PC-3 (cell line): ENCODE data around the gene GATA6. TPM values are rescaled to one million over a fixed set of nuclear protein-coding genes. Genes with fewer than 3 reads are reported as not detected.

Experiments
- ATAC-seq: fragments of 200-7000 bp; cut with Tn5 transposase; 2 replicates; pipeline ENCODE4 v1.9.1; 2020; ENCODE audit warnings: mild to moderate bottlenecking, moderate library complexity
- BruUV-seq: library from RNA; stranded (reverse); fragments of 400-500 nt; replicated peaks from 2 replicates; lab custom pipeline; 2021; lab: Mats Ljungman, UMichigan
- CTCF ChIA-PET: fragments of 300-600 bp; sonication (Branson Sonifier 250); formaldehyde crosslinking; loops from one replicate; lab custom pipeline; 2022; ENCODE audit warnings: antibody characterized with exemption; lab: Charles Lee
- POLR2A ChIA-PET: fragments of 300-600 bp; sonication (Branson Sonifier 250); formaldehyde crosslinking; loops from one replicate; lab custom pipeline; 2022; ENCODE audit warnings: antibody characterized with exemption; ENCODE audit not compliant: unreplicated experiment; lab: Charles Lee
- DNase-seq: peaks from one replicate; pipeline ENCODE4 v3.0.0-alpha.2; 2015
- H2AFZ ChIP-seq: fragments of 300-600 bp; sonication (generic); 2 replicates; pipeline ENCODE4 v1.6.0; 2016; ENCODE audit warnings: antibody characterized with exemption, low read length
- H3F3A ChIP-seq: fragments of 300-600 bp; sonication (generic); one replicate; pipeline ENCODE4 v1.6.0; 2017; ENCODE audit warnings: antibody characterized with exemption, low read length, control low read depth, mild to moderate bottlenecking; ENCODE audit not compliant: unreplicated experiment
- H3K27ac ChIP-seq: fragments of 300-600 bp; sonication (generic); 2 replicates; pipeline ENCODE4 v1.5.1; 2016; ENCODE audit warnings: mild to moderate bottlenecking, low read length
- H3K27me3 ChIP-seq: fragments of 300-600 bp; sonication (generic); 2 replicates; pipeline ENCODE4 v1.6.1; 2016; ENCODE audit warnings: low read length, mixed read lengths
- H3K36me3 ChIP-seq: fragments of 300-600 bp; sonication (generic); 2 replicates; pipeline ENCODE4 v1.6.1; 2016; ENCODE audit warnings: low read depth, mixed run types, low read length, mixed read lengths
- H3K4me1 ChIP-seq: fragments of 300-600 bp; sonication (generic); 2 replicates; pipeline ENCODE4 v1.5.1; 2016; ENCODE audit warnings: low read length; ENCODE audit not compliant: insufficient read depth
- H3K4me2 ChIP-seq: fragments of 300-600 bp; sonication (generic); 2 replicates; pipeline ENCODE4 v1.6.0; 2016; ENCODE audit warnings: low read length
- H3K4me3 ChIP-seq: fragments of 300-600 bp; sonication (generic); 2 replicates; pipeline ENCODE4 v1.5.1; 2016; ENCODE audit warnings: mild to moderate bottlenecking, low read length, mixed read lengths
- H3K79me2 ChIP-seq: fragments of 300-600 bp; sonication (generic); 2 replicates; pipeline ENCODE4 v1.6.1; 2017; ENCODE audit warnings: low read length, mixed read lengths
- H3K9ac ChIP-seq: fragments of 300-600 bp; sonication (generic); 2 replicates; pipeline ENCODE4 v1.6.0; 2016; ENCODE audit warnings: mild to moderate bottlenecking, low read length
- H3K9me2 ChIP-seq: fragments of 300-600 bp; sonication (generic); replicated peaks from 2 replicates; pipeline ENCODE4 v1.6.1; 2016; ENCODE audit warnings: mixed run types, low read length, mixed read lengths
- H3K9me3 ChIP-seq: fragments of 300-600 bp; sonication (generic); 2 replicates; pipeline ENCODE4 v1.6.1; 2016; ENCODE audit warnings: low read length, mixed read lengths
- H4K20me1 ChIP-seq: fragments of 300-600 bp; sonication (generic); 2 replicates; pipeline ENCODE4 v1.6.1; 2016; ENCODE audit warnings: low read length, mixed read lengths
- EZH2 ChIP-seq: fragments of 300-600 bp; sonication (generic); IDR thresholded peaks from one replicate; pipeline ENCODE4 v1.6.1; 2017; ENCODE audit warnings: antibody characterized with exemption, mild to moderate bottlenecking, low read length; ENCODE audit not compliant: unreplicated experiment
- EZH2phosphoT487 ChIP-seq: fragments of 300-600 bp; sonication (generic); IDR thresholded peaks from 2 replicates; pipeline ENCODE4 v1.6.1; 2018; ENCODE audit warnings: mild to moderate bottlenecking, antibody characterized with exemption, low read length, borderline replicate concordance
- intact Hi-C: fragments of 100-400 bp; cut with micrococcal nuclease; formaldehyde crosslinking; loops from 2 replicates; pipeline ENCODE4 v1.9.0; 2023
- total RNA-seq: library from RNA; depleted of rRNA; stranded (reverse); fragments of >200 nt; gene quantifications from 2 replicates; pipeline ENCODE4 v1.2.3, GENCODE V29; 2014
- TF ChIP-seq, protein P1 (sequence below): fragments of 300-600 bp; sonication (generic); conservative IDR thresholded peaks from 2 replicates; pipeline ENCODE4 v1.5.1; 2017; ENCODE audit warnings: antibody characterized with exemption, low read depth, mild to moderate bottlenecking, low read length

The GATA6 gene
- total RNA-seq, 1 experiment from 2014 or later = 19.4 TPM

DNA sequence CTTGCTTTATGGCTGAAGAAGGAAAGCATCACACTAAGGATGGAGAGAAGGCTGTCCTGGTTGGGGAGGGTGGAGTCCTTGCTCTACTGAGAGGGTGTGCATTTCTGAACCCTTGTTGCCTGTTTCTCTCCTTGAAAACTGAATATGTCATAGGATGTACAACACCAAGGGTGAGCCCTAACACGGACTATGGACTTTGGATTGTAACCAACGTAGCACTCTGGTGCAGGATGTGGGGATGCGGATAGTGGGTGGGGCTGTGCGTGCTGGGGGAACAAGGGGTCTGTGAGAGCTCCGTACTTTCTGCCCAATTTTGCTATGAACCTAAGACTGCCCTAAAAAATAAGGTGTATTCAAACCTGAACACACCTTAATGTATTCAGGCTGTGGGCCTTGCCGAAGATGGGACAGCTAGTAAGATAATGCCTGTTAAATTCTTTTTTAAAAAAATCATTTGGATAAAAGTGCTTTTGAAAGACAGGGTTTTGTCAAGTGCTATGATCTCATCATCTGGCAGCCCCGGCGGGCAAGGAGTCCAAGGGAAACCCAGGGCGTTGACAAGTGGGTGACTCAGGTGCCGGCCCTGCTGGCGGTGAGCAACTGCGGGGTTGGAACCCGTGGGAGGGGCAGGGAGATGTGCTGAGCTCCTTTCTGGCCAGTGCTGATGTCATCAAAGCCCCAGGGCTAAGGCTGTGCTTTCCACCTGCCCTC, 54.0 kb downstream of the GATA6 start:
- TF ChIP-seq, protein P1, sequence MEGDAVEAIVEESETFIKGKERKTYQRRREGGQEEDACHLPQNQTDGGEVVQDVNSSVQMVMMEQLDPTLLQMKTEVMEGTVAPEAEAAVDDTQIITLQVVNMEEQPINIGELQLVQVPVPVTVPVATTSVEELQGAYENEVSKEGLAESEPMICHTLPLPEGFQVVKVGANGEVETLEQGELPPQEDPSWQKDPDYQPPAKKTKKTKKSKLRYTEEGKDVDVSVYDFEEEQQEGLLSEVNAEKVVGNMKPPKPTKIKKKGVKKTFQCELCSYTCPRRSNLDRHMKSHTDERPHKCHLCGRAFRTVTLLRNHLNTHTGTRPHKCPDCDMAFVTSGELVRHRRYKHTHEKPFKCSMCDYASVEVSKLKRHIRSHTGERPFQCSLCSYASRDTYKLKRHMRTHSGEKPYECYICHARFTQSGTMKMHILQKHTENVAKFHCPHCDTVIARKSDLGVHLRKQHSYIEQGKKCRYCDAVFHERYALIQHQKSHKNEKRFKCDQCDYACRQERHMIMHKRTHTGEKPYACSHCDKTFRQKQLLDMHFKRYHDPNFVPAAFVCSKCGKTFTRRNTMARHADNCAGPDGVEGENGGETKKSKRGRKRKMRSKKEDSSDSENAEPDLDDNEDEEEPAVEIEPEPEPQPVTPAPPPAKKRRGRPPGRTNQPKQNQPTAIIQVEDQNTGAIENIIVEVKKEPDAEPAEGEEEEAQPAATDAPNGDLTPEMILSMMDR = no peak
- no peak for TF ChIP-seq EZH2phosphoT487
- TF ChIP-seq EZH2 = no peak
- Histone ChIP-seq H3K9me3 (no peaks in the 10 kb centered on the region), H3K27me3 (no peaks in the 10 kb centered on the region), H3K79me2 (no peaks in the 10 kb centered on the region), H3F3A (peaks cover 3% of the 10 kb centered on the region), H3K9ac (peak overlapping the region; percentile 34), H3K4me3 (peak overlapping the region; percentile 46), H3K4me2 (peak overlapping the region; percentile 81), H4K20me1 (no peaks in the 10 kb centered on the region), H2AFZ (peak overlapping the region; percentile 44; the same call in 1 of the 2 replicates), H3K36me3 (no peaks in the 10 kb centered on the region), H3K4me1 (peaks cover 17% of the 10 kb centered on the region), H3K9me2 (no peaks in the 10 kb centered on the region), H3K27ac (peak overlapping the region; percentile 78)
- ChIA-PET POLR2A (interaction anchor here (0.5 to 0.6 kb wide), 2 partner anchors 53 to 535 kb away, joined by 3 to 4 read pairs; no protein-coding TSS in a partner anchor), CTCF (interaction anchor here (0.5 kb wide), 2 partner anchors 9 to 340 kb away, joined by 3 read pairs; no protein-coding TSS in a partner anchor)
- no TSS peak for BruUV-seq
- DNase-seq (peak; percentile 98), ATAC-seq (peak; percentile 100)
- intact Hi-C loops = loop anchor here (1.0 kb wide), 1 partner anchor 27 kb away; no protein-coding TSS in a partner anchor

DNA sequence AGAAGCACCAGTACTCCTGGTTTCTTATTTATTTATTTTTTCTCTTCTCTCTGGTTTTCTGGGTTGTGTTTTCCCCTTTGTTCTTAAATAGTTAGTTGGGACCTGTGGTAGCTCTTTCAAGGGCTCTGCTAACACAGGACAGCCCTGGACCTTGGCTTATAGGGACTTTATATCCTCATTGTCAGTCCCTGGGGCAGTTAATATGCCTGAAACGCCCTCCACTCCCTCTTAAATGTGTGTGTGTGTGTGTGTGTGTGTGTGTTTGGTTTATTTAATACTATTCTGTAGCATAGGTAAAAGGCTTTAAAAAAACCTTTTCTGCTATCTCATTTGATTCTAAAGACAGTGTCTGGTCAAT, 54.6 kb downstream of the GATA6 start:
- CTCF ChIA-PET = no interaction called here
- POLR2A ChIA-PET = interaction anchor here (0.6 kb wide), 1 partner anchor 534 kb away, joined by 4 read pairs; no protein-coding TSS in a partner anchor
- Histone ChIP-seq H3K27me3 (no peaks in the 10 kb centered on the region), H3K79me2 (no peaks in the 10 kb centered on the region), H3K27ac (peak overlapping the region; percentile 71), H4K20me1 (no peaks in the 10 kb centered on the region), H3K9me3 (no peaks in the 10 kb centered on the region), H3K4me1 (peaks cover 17% of the 10 kb centered on the region), H3K36me3 (no peaks in the 10 kb centered on the region), H3K4me3 (no peak overlapping the region), H3F3A (peaks cover 3% of the 10 kb centered on the region), H3K9ac (peak overlapping the region; percentile 19; the same call in 1 of the 2 replicates), H2AFZ (peak overlapping the region; percentile 24; the same call in 1 of the 2 replicates), H3K9me2 (no peaks in the 10 kb centered on the region), H3K4me2 (peak overlapping the region; percentile 56)
- ATAC-seq (no peak), DNase-seq (no peak)
- intact Hi-C loops = loop anchor here (1.0 kb wide), 1 partner anchor 26 kb away; no protein-coding TSS in a partner anchor
- no TSS peak for BruUV-seq
- TF ChIP-seq EZH2phosphoT487 (no peak), EZH2 (no peak)
- TF ChIP-seq, protein P1 = no peak

DNA sequence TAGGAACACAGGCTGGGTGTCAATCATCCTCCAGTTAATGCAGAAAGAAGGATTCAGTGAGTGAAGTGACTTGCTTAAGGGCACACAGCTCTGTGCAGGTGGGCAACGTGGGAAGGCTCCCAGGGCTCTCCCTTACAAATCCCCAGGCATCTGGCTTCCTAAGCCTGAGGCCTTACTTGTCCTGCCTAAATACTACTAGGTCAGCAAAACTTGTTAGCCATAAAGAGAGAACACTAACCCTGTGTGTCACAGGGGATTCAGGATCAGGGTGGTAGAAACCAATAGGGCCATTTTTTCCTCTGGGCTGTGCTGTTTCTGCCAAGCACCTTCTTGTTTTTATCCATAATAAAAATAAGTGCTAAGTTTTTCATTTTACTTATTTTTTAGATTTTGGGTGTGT, 55.0 kb downstream of the GATA6 start:
- no peak for TF ChIP-seq EZH2
- TF ChIP-seq, protein P1 = no peak
- no peak for TF ChIP-seq EZH2phosphoT487
- ChIA-PET POLR2A (no interaction called here), CTCF (no interaction called here)

More for the DNA sequence above, 55.0 kb downstream of the GATA6 start:
- H3K4me3 ChIP-seq = no peak overlapping the region
- no peaks in the 10 kb centered on the region for H4K20me1 ChIP-seq
- H3K4me2 ChIP-seq = peak overlapping the region; percentile 56
- intact Hi-C loops = no loop called here
- H3K9me2 ChIP-seq = no peaks in the 10 kb centered on the region
- no peaks in the 10 kb centered on the region for H3K27me3 ChIP-seq
- H3K4me1 ChIP-seq = peaks cover 17% of the 10 kb centered on the region
- H3K79me2 ChIP-seq = no peaks in the 10 kb centered on the region
- DNase-seq (no peak), ATAC-seq (no peak)
- no peaks in the 10 kb centered on the region for H3K9me3 ChIP-seq
- no peak overlapping the region for H2AFZ ChIP-seq
- no TSS peak for BruUV-seq
- H3K36me3 ChIP-seq = no peaks in the 10 kb centered on the region
- peak overlapping the region; percentile 19; the same call in 1 of the 2 replicates for H3K9ac ChIP-seq
- peaks cover 3% of the 10 kb centered on the region for H3F3A ChIP-seq
- peak overlapping the region; percentile 71 for H3K27ac ChIP-seq
